GM23248 (cell line): ENCODE results near the gene MB21D2.

Experiments used
- EZH2 ChIP-seq: fragments of 200-600 bp; sonication (generic); IDR thresholded peaks from 2 replicates; pipeline ENCODE4 v1.6.1; 2018; ENCODE audit warnings: antibody characterized with exemption, mild to moderate bottlenecking; ENCODE audit not compliant: insufficient read depth, poor library complexity, severe bottlenecking
- EZH2phosphoT487 ChIP-seq: fragments of 200-600 bp; sonication (generic); IDR thresholded peaks from 2 replicates; pipeline ENCODE4 v1.6.1; 2018; ENCODE audit warnings: antibody characterized with exemption, moderate library complexity, mild to moderate bottlenecking, low read depth; ENCODE audit not compliant: insufficient read depth

DNA sequence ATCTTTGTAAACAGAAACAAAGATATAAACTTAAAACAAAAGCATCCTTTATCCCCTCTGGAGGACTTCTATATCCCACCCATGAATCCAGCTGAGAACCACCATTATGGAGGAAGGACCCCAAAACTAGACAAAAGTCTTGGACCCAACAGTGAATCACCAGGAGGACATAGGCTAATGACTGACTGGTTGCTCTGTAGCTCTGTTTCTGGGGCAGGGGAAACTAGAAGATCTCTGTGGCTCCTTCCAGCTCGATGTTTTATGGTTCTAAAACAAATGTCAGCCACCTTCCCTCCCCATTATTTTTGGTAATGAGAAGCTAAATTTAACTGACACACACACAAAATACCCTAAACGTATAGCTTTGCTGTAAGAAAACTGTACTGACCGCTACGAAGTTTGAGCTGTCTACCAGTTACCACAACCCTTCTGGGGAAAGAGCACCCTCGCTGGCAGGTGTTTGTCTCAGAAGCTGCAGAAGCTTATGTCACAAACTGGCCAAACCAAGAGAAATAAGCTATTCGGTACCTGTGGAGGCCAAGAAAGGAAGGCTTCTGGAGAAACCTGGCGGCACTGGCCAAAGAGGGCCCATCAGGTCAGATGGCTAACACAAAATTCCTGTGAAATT is 36.4 kb downstream of the MB21D2 start:
- no peak for TF ChIP-seq EZH2phosphoT487
- TF ChIP-seq EZH2, result no peak
